HG02943 (cell line): ENCODE data around the gene KLHL29.

ENCODE experiments used
- ATAC-seq: cut with Tn5 transposase; IDR thresholded peaks from one replicate; pipeline ENCODE4 v1.9.1; 2021; ENCODE audit warnings: mild to moderate bottlenecking, low read depth, moderate library complexity; ENCODE audit not compliant: unreplicated experiment

The KLHL29 gene

GRCh38 chr2:23635442-23636340 is 250.7 kb downstream of the KLHL29 start:
- no peak for ATAC-seq

- no peak for ATAC-seq
Measured at GRCh38 chr2:23636426-23636825, 251.4 kb downstream of the KLHL29 start.

- no peak for ATAC-seq
Measured at GRCh38 chr2:23637011-23637778, 252.2 kb downstream of the KLHL29 start.

GRCh38 chr2:23639406-23639982 is 254.5 kb downstream of the KLHL29 start:
- no peak for ATAC-seq

GRCh38 chr2:23640711-23641110 is 255.7 kb downstream of the KLHL29 start:
- no peak for ATAC-seq

GRCh38 chr2:23642516-23642915 is 257.5 kb downstream of the KLHL29 start:
- no peak for ATAC-seq

GRCh38 chr2:23645230-23645808 is 260.3 kb downstream of the KLHL29 start:
- no peak for ATAC-seq

- ATAC-seq, result no peak
Measured at GRCh38 chr2:23647563-23647962, 262.6 kb downstream of the KLHL29 start.

GRCh38 chr2:23649303-23649702 is 264.3 kb downstream of the KLHL29 start:
- no peak for ATAC-seq

GRCh38 chr2:23649819-23650218 is 264.8 kb downstream of the KLHL29 start:
- no peak for ATAC-seq

GRCh38 chr2:23651187-23652080 is 266.5 kb downstream of the KLHL29 start:
- ATAC-seq, result no peak

GRCh38 chr2:23653326-23653725 is 268.3 kb downstream of the KLHL29 start:
- ATAC-seq, result no peak

- ATAC-seq, result no peak
Measured at GRCh38 chr2:23654756-23655155, 269.8 kb downstream of the KLHL29 start.

GRCh38 chr2:23655934-23656596 is 271.1 kb downstream of the KLHL29 start:
- ATAC-seq, result no peak

- ATAC-seq, result no peak
Measured at GRCh38 chr2:23656597-23656973, 271.6 kb downstream of the KLHL29 start.

- ATAC-seq, result no peak
Measured at GRCh38 chr2:23657371-23657770, 272.4 kb downstream of the KLHL29 start.

- ATAC-seq, result no peak
Measured at GRCh38 chr2:23657934-23658333, 273.0 kb downstream of the KLHL29 start.

GRCh38 chr2:23658466-23658942 is 273.5 kb downstream of the KLHL29 start:
- ATAC-seq, result no peak

GRCh38 chr2:23659328-23659727 is 274.3 kb downstream of the KLHL29 start:
- no peak for ATAC-seq
